DND-41 (cell line): ENCODE results near the gene ZSWIM8.

Source experiments
- CTCF ChIP-seq: IDR thresholded peaks from 2 replicates; pipeline ENCODE4 v1.5.1; 2012; ENCODE audit warnings: borderline replicate concordance, low read length, moderate library complexity, mild to moderate bottlenecking; ENCODE audit not compliant: poor library complexity, severe bottlenecking; ENCODE audit errors: extremely low read depth
- EZH2 ChIP-seq: IDR thresholded peaks from 3 replicates; pipeline ENCODE4 v1.6.1; 2012; ENCODE audit warnings: borderline replicate concordance, low read depth, mild to moderate bottlenecking, moderate library complexity, low read length, inconsistent platforms; ENCODE audit not compliant: severe bottlenecking

- TF ChIP-seq CTCF, result no peak
- TF ChIP-seq EZH2, result no peak
Measured at GRCh38 chr10:73797324-73798025, 12.1 kb downstream of the ZSWIM8 start.
